PC-3 (cell line): Measurements from ENCODE around the gene GLB1L2. TPM values are rescaled to one million over a fixed set of nuclear protein-coding genes. Genes with fewer than 3 reads are reported as not detected.

Source experiments
- ATAC-seq: fragments of 200-7000 bp; cut with Tn5 transposase; 2 replicates; pipeline ENCODE4 v1.9.1; 2020; ENCODE audit warnings: mild to moderate bottlenecking, moderate library complexity
- BruUV-seq: library from RNA; stranded (reverse); fragments of 400-500 nt; replicated peaks from 2 replicates; lab custom pipeline; 2021; lab: Mats Ljungman, UMichigan
- CTCF ChIA-PET: fragments of 300-600 bp; sonication (Branson Sonifier 250); formaldehyde crosslinking; loops from one replicate; lab custom pipeline; 2022; ENCODE audit warnings: antibody characterized with exemption; lab: Charles Lee
- POLR2A ChIA-PET: fragments of 300-600 bp; sonication (Branson Sonifier 250); formaldehyde crosslinking; loops from one replicate; lab custom pipeline; 2022; ENCODE audit warnings: antibody characterized with exemption; ENCODE audit not compliant: unreplicated experiment; lab: Charles Lee
- DNase-seq: peaks from one replicate; pipeline ENCODE4 v3.0.0-alpha.2; 2015
- H2AFZ ChIP-seq: fragments of 300-600 bp; sonication (generic); 2 replicates; pipeline ENCODE4 v1.6.0; 2016; ENCODE audit warnings: antibody characterized with exemption, low read length
- H3F3A ChIP-seq: fragments of 300-600 bp; sonication (generic); one replicate; pipeline ENCODE4 v1.6.0; 2017; ENCODE audit warnings: antibody characterized with exemption, low read length, control low read depth, mild to moderate bottlenecking; ENCODE audit not compliant: unreplicated experiment
- H3K27ac ChIP-seq: fragments of 300-600 bp; sonication (generic); 2 replicates; pipeline ENCODE4 v1.5.1; 2016; ENCODE audit warnings: mild to moderate bottlenecking, low read length
- H3K27me3 ChIP-seq: fragments of 300-600 bp; sonication (generic); 2 replicates; pipeline ENCODE4 v1.6.1; 2016; ENCODE audit warnings: low read length, mixed read lengths
- H3K36me3 ChIP-seq: fragments of 300-600 bp; sonication (generic); 2 replicates; pipeline ENCODE4 v1.6.1; 2016; ENCODE audit warnings: low read depth, mixed run types, low read length, mixed read lengths
- H3K4me1 ChIP-seq: fragments of 300-600 bp; sonication (generic); 2 replicates; pipeline ENCODE4 v1.5.1; 2016; ENCODE audit warnings: low read length; ENCODE audit not compliant: insufficient read depth
- H3K4me2 ChIP-seq: fragments of 300-600 bp; sonication (generic); 2 replicates; pipeline ENCODE4 v1.6.0; 2016; ENCODE audit warnings: low read length
- H3K4me3 ChIP-seq: fragments of 300-600 bp; sonication (generic); 2 replicates; pipeline ENCODE4 v1.5.1; 2016; ENCODE audit warnings: mild to moderate bottlenecking, low read length, mixed read lengths
- H3K79me2 ChIP-seq: fragments of 300-600 bp; sonication (generic); 2 replicates; pipeline ENCODE4 v1.6.1; 2017; ENCODE audit warnings: low read length, mixed read lengths
- H3K9ac ChIP-seq: fragments of 300-600 bp; sonication (generic); 2 replicates; pipeline ENCODE4 v1.6.0; 2016; ENCODE audit warnings: mild to moderate bottlenecking, low read length
- H3K9me2 ChIP-seq: fragments of 300-600 bp; sonication (generic); replicated peaks from 2 replicates; pipeline ENCODE4 v1.6.1; 2016; ENCODE audit warnings: mixed run types, low read length, mixed read lengths
- H3K9me3 ChIP-seq: fragments of 300-600 bp; sonication (generic); 2 replicates; pipeline ENCODE4 v1.6.1; 2016; ENCODE audit warnings: low read length, mixed read lengths
- H4K20me1 ChIP-seq: fragments of 300-600 bp; sonication (generic); 2 replicates; pipeline ENCODE4 v1.6.1; 2016; ENCODE audit warnings: low read length, mixed read lengths
- CTCF ChIP-seq: fragments of 300-600 bp; sonication (generic); conservative IDR thresholded peaks from 2 replicates; pipeline ENCODE4 v1.5.1; 2017; ENCODE audit warnings: antibody characterized with exemption, low read depth, mild to moderate bottlenecking, low read length
- EZH2 ChIP-seq: fragments of 300-600 bp; sonication (generic); IDR thresholded peaks from one replicate; pipeline ENCODE4 v1.6.1; 2017; ENCODE audit warnings: antibody characterized with exemption, mild to moderate bottlenecking, low read length; ENCODE audit not compliant: unreplicated experiment
- EZH2phosphoT487 ChIP-seq: fragments of 300-600 bp; sonication (generic); IDR thresholded peaks from 2 replicates; pipeline ENCODE4 v1.6.1; 2018; ENCODE audit warnings: mild to moderate bottlenecking, antibody characterized with exemption, low read length, borderline replicate concordance
- intact Hi-C: fragments of 100-400 bp; cut with micrococcal nuclease; formaldehyde crosslinking; loops from 2 replicates; pipeline ENCODE4 v1.9.0; 2023
- total RNA-seq: library from RNA; depleted of rRNA; stranded (reverse); fragments of >200 nt; gene quantifications from 2 replicates; pipeline ENCODE4 v1.2.3, GENCODE V29; 2014

Gene GLB1L2
- total RNA-seq, 1 experiment from 2014 or later = 0.62 TPM

- Histone ChIP-seq H2AFZ (no peak overlapping the region), H3K27ac (no peak overlapping the region), H3K4me2 (no peak overlapping the region), H3K27me3 (peaks cover 19% of the 10 kb centered on the region), H3K9ac (no peak overlapping the region), H4K20me1 (no peaks in the 10 kb centered on the region), H3K9me3 (no peaks in the 10 kb centered on the region), H3K79me2 (no peaks in the 10 kb centered on the region), H3K9me2 (no peaks in the 10 kb centered on the region), H3K36me3 (no peaks in the 10 kb centered on the region), H3K4me1 (no peaks in the 10 kb centered on the region), H3K4me3 (no peak overlapping the region), H3F3A (no peaks in the 10 kb centered on the region)
- TF ChIP-seq EZH2 (no peak), EZH2phosphoT487 (no peak), CTCF (no peak)
- DNase-seq = no peak
- ChIA-PET POLR2A (no interaction called here), CTCF (no interaction called here)
- intact Hi-C loops = no loop called here
- BruUV-seq = no TSS peak
- no peak for ATAC-seq
These were observed 53.4 kb downstream of the GLB1L2 start for GRCh38 chr11:134385171-134385570.

GRCh38 chr11:134385774-134386565 lies 54.2 kb downstream of the GLB1L2 start:
- no peaks in the 10 kb centered on the region for H3K9me3 ChIP-seq
- no TSS peak for BruUV-seq
- no peak overlapping the region for H3K4me2 ChIP-seq
- no peak overlapping the region for H2AFZ ChIP-seq
- H3K9ac ChIP-seq = no peak overlapping the region
- peaks cover 11% of the 10 kb centered on the region for H3K27me3 ChIP-seq
- H3K4me3 ChIP-seq = no peak overlapping the region
- no peak for TF ChIP-seq EZH2phosphoT487
- TF ChIP-seq EZH2 = no peak
- TF ChIP-seq CTCF = no peak
- no peaks in the 10 kb centered on the region for H3K36me3 ChIP-seq
- H3K4me1 ChIP-seq = no peaks in the 10 kb centered on the region
- no peaks in the 10 kb centered on the region for H3F3A ChIP-seq
- H3K27ac ChIP-seq = no peak overlapping the region
- no peaks in the 10 kb centered on the region for H3K79me2 ChIP-seq
- intact Hi-C loops = no loop called here
- ATAC-seq (no peak), DNase-seq (peak; percentile 23)
- no peaks in the 10 kb centered on the region for H4K20me1 ChIP-seq
- POLR2A ChIA-PET = no interaction called here
- H3K9me2 ChIP-seq = no peaks in the 10 kb centered on the region
- CTCF ChIA-PET = no interaction called here

- H3K9ac ChIP-seq = no peak overlapping the region
- H3K9me2 ChIP-seq = no peaks in the 10 kb centered on the region
- no peaks in the 10 kb centered on the region for H3K79me2 ChIP-seq
- no peaks in the 10 kb centered on the region for H3K9me3 ChIP-seq
- peaks cover 10% of the 10 kb centered on the region for H3K27me3 ChIP-seq
- H3K27ac ChIP-seq = no peak overlapping the region
- H3K36me3 ChIP-seq = no peaks in the 10 kb centered on the region
- no peaks in the 10 kb centered on the region for H4K20me1 ChIP-seq
- no peaks in the 10 kb centered on the region for H3F3A ChIP-seq
- CTCF ChIA-PET = no interaction called here
- no peak overlapping the region for H3K4me2 ChIP-seq
- H3K4me3 ChIP-seq = no peak overlapping the region
- ATAC-seq = no peak
- no peak for DNase-seq
- BruUV-seq = no TSS peak
- H3K4me1 ChIP-seq = no peaks in the 10 kb centered on the region
- intact Hi-C loops = no loop called here
- TF ChIP-seq EZH2 = no peak
- no peak for TF ChIP-seq EZH2phosphoT487
- no peak for TF ChIP-seq CTCF
- POLR2A ChIA-PET = no interaction called here
- no peak overlapping the region for H2AFZ ChIP-seq
These were observed 55.2 kb downstream of the GLB1L2 start for GRCh38 chr11:134386945-134387344.
